Naive thymus-derived CD4-positive, alpha-beta T cell (primary cell): Measurements from ENCODE around the gene IP6K1. TPM values are rescaled to one million over a fixed set of nuclear protein-coding genes. Genes with fewer than 3 reads are reported as not detected.
A peak's percentile ranks its signal among the peaks of the same experiment; 100 is the strongest.

Source experiments
- ATAC-seq: fragments of 150-1000 bp; cut with Tn5 transposase; 2 replicates; pipeline ENCODE4 v1.10.0; 2021; ENCODE audit warnings: mild to moderate bottlenecking, moderate library complexity
- CTCF ChIA-PET: fragments of 350-600 bp; sonication (Branson Sonifier 250); formaldehyde crosslinking; loops from one replicate; lab custom pipeline; 2021; ENCODE audit warnings: antibody characterized with exemption; lab: Charles Lee
- POLR2A ChIA-PET: fragments of 350-600 bp; sonication (Branson Sonifier 250); formaldehyde crosslinking; loops from one replicate; lab custom pipeline; 2021; ENCODE audit warnings: antibody characterized with exemption, inconsistent platforms; lab: Charles Lee
- DNase-seq, 9 donors: peaks; one replicate each; pipeline versions ENCODE4 v3.0.0 to v3.0.0-alpha.2; 2020 to 2022; ENCODE audit warnings: mixed read lengths in 1 of 9
- H3K27ac ChIP-seq: one replicate; pipeline ENCODE4 v1.7.0; 2013; ENCODE audit warnings: mild to moderate bottlenecking, low read depth, low read length, moderate library complexity
- H3K27me3 ChIP-seq, 2 donors: one replicate each; pipeline ENCODE4 v1.7.0; 2013; ENCODE audit warnings: low read length in 2 of 2, mild to moderate bottlenecking in 2 of 2, moderate library complexity in 2 of 2; ENCODE audit not compliant: control insufficient read depth in 2 of 2, insufficient read depth in 2 of 2
- H3K36me3 ChIP-seq, 3 experiments: 1 replicate in 2 of 3; 2 replicates in 1 of 3; pipeline ENCODE4 v1.7.0; 2013; ENCODE audit warnings: low read length in 3 of 3, mild to moderate bottlenecking in 3 of 3, moderate library complexity in 1 of 3; ENCODE audit not compliant: insufficient read depth in 3 of 3, control insufficient read depth in 2 of 3
- H3K4me1 ChIP-seq, 2 donors: one replicate each; pipeline ENCODE4 v1.7.0; 2013; ENCODE audit warnings: low read length in 2 of 2, mild to moderate bottlenecking in 2 of 2, moderate library complexity in 1 of 2; ENCODE audit not compliant: control insufficient read depth in 2 of 2, insufficient read depth in 2 of 2
- H3K4me3 ChIP-seq: 2 replicates; pipeline ENCODE4 v1.7.0; 2013; ENCODE audit warnings: mild to moderate bottlenecking, low read length
- H3K9me3 ChIP-seq, 3 experiments: 1 replicate in 2 of 3; 2 replicates in 1 of 3; pipeline ENCODE4 v1.7.0; 2013; ENCODE audit warnings: low read length in 3 of 3; ENCODE audit not compliant: control insufficient read depth in 2 of 3
- H3K27ac Mint-ChIP-seq, 9 donors: one replicate each; pipeline ENCODE4 v1.8.0; 2020 to 2022; ENCODE audit warnings: mixed read lengths in 9 of 9, mild to moderate bottlenecking in 8 of 9, moderate library complexity in 5 of 9, inconsistent platforms in 2 of 9
- H3K27me3 Mint-ChIP-seq, 5 donors: one replicate each; pipeline ENCODE4 v1.8.0; 2021 to 2022; ENCODE audit warnings: mixed read lengths in 5 of 5, mild to moderate bottlenecking in 1 of 5
- H3K36me3 Mint-ChIP-seq, 5 donors: one replicate each; pipeline ENCODE4 v1.8.0; 2020 to 2022; ENCODE audit warnings: mixed read lengths in 5 of 5, mild to moderate bottlenecking in 3 of 5, inconsistent platforms in 1 of 5
- H3K4me1 Mint-ChIP-seq, 7 donors: one replicate each; pipeline ENCODE4 v1.8.0; 2020 to 2022; ENCODE audit warnings: mixed read lengths in 7 of 7, mild to moderate bottlenecking in 3 of 7, inconsistent platforms in 1 of 7
- H3K4me3 Mint-ChIP-seq, 10 donors: one replicate each; pipeline ENCODE4 v1.8.0; 2020 to 2022; ENCODE audit warnings: mild to moderate bottlenecking in 10 of 10, mixed read lengths in 10 of 10, moderate library complexity in 6 of 10, inconsistent platforms in 2 of 10
- H3K9me3 Mint-ChIP-seq, 11 donors: one replicate each; pipeline ENCODE4 v1.8.0; 2020 to 2022; ENCODE audit warnings: mixed read lengths in 11 of 11, mild to moderate bottlenecking in 4 of 11, inconsistent platforms in 1 of 11, moderate library complexity in 1 of 11
- intact Hi-C, 2 donors: fragments of 100-400 bp; cut with micrococcal nuclease; formaldehyde crosslinking; loops; one replicate each; pipeline ENCODE4 v1.15.1; 2023
- polyA plus RNA-seq, 2 donors: library from polyadenylated mRNA; unstranded; fragments of 300-500 nt; fragmentation: Illumina TruSeq; gene quantifications; one replicate each; pipeline ENCODE4 v1.2.3, GENCODE V29; 2021
- total RNA-seq, 6 experiments: library from RNA in 5 of 6; stranded (reverse) in 5 of 6; gene quantifications; 1 replicate in 5 of 6; 2 replicates in 1 of 6; pipeline ENCODE4 v1.2.3 and lab custom pipeline; 2021 to 2026

Gene IP6K1
- total and polyA plus RNA-seq, 7 experiments from 2014 or later: 18.4 to 57.0 (median 45.4) TPM

- Histone ChIP-seq H3K9me3 (no peaks in the 10 kb centered on the region), H3K27me3 (no peaks in the 10 kb centered on the region), H3K4me1 (peaks cover 0 to 5% of the 10 kb centered on the region in 2 donors), H3K27ac (no peak overlapping the region), H3K36me3 (peaks cover 0 to 6% (median 0%) of the 10 kb centered on the region in 3 experiments), H3K4me3 (no peak overlapping the region)
- Mint-ChIP-seq H3K36me3 (no peaks in the 10 kb centered on the region), H3K27ac (peak overlapping the region in 6 of 9 donors; percentile 60 to 97 (median 82)), H3K4me1 (peaks cover 4 to 17% (median 13%) of the 10 kb centered on the region in 7 donors), H3K27me3 (peaks cover 0 to 6% (median 0%) of the 10 kb centered on the region in 5 donors), H3K4me3 (no peak overlapping the region), H3K9me3 (peaks cover 0 to 4% (median 0%) of the 10 kb centered on the region in 11 donors)
- ATAC-seq (no peak), DNase-seq (no peak)
- ChIA-PET CTCF (no interaction called here), POLR2A (no interaction called here)
- intact Hi-C loops: no loop called here
Observed at GRCh38 chr3:49790626-49791411, 4.5 kb upstream of the IP6K1 start.

- Histone ChIP-seq H3K9me3 (no peaks in the 10 kb centered on the region), H3K27ac (no peak overlapping the region), H3K4me1 (peaks cover 8 to 9% of the 10 kb centered on the region in 2 donors), H3K27me3 (no peaks in the 10 kb centered on the region), H3K4me3 (no peak overlapping the region), H3K36me3 (peaks cover 0 to 6% (median 0%) of the 10 kb centered on the region in 3 experiments)
- ChIA-PET CTCF (interaction anchor here (0.7 to 1.3 kb wide), 2 partner anchors 18 to 56 kb away, joined by 3 to 4 read pairs; no protein-coding TSS in a partner anchor), POLR2A (interaction anchor here (1.0 to 4.1 kb wide), 3 partner anchors 15 to 68 kb away, joined by 3 to 25 read pairs (median 3); partner anchors contain the start of gene INKA1)
- DNase-seq: no peak
- peaks cover 13 to 41% (median 32%) of the 10 kb centered on the region in 7 donors for H3K4me1 Mint-ChIP-seq
- H3K27ac Mint-ChIP-seq: peak overlapping the region in 2 of 9 donors; percentile 46 to 78
- intact Hi-C loops: loop anchor here (5.0 kb wide), 3 partner anchors 49 to 449 kb away; partner anchors contain the start of genes GNAI2 (in 1 of the 2) and USP4 (in 1 of the 2)
- H3K27me3 Mint-ChIP-seq: peaks cover 0 to 6% (median 0%) of the 10 kb centered on the region in 5 donors
- H3K4me3 Mint-ChIP-seq: peak overlapping the region in 1 of 10 donors; percentile 34
- peaks cover 0 to 12% (median 0%) of the 10 kb centered on the region in 5 donors for H3K36me3 Mint-ChIP-seq
- no peak for ATAC-seq
- peaks cover 0 to 4% (median 0%) of the 10 kb centered on the region in 11 donors for H3K9me3 Mint-ChIP-seq
Observed at GRCh38 chr3:49788056-49788455, 1.7 kb upstream of the IP6K1 start.

GRCh38 chr3:49787536-49787935, 1.2 kb upstream of the IP6K1 start:
- H3K4me1 Mint-ChIP-seq: peaks cover 13 to 43% (median 32%) of the 10 kb centered on the region in 7 donors
- peaks cover 9% of the 10 kb centered on the region in 2 donors for H3K4me1 ChIP-seq
- H3K4me3 Mint-ChIP-seq: peak overlapping the region in 8 of 10 donors; percentile 9 to 99 (median 94)
- H3K27me3 ChIP-seq: no peaks in the 10 kb centered on the region
- ChIA-PET POLR2A (interaction anchor here (0.5 to 4.1 kb wide), 6 partner anchors 15 to 1547 kb away, joined by 3 to 25 read pairs (median 3); partner anchors contain the start of genes GMPPB and INKA1), CTCF (interaction anchor here (0.7 to 2.1 kb wide), 4 partner anchors 15 to 57 kb away, joined by 3 to 10 read pairs (median 4); partner anchors contain the start of gene INKA1)
- intact Hi-C loops: loop anchor here (2.0 to 5.0 kb wide), 4 partner anchors 50 to 450 kb away; partner anchors contain the start of genes GNAI2 (in 1 of the 2), RBM5 (in 1 of the 2) and USP4 (in 1 of the 2)
- peaks cover 0 to 6% (median 0%) of the 10 kb centered on the region in 3 experiments for H3K36me3 ChIP-seq
- peaks cover 0 to 12% (median 0%) of the 10 kb centered on the region in 5 donors for H3K36me3 Mint-ChIP-seq
- DNase-seq (no peak), ATAC-seq (no peak)
- no peak overlapping the region for H3K4me3 ChIP-seq
- no peak overlapping the region for H3K27ac ChIP-seq
- peak overlapping the region in 8 of 9 donors; percentile 86 to 100 (median 99) for H3K27ac Mint-ChIP-seq
- peaks cover 0 to 4% (median 0%) of the 10 kb centered on the region in 11 donors for H3K9me3 Mint-ChIP-seq
- H3K9me3 ChIP-seq: no peaks in the 10 kb centered on the region
- peaks cover 0 to 6% (median 0%) of the 10 kb centered on the region in 5 donors for H3K27me3 Mint-ChIP-seq

GRCh38 chr3:49787182-49787464, 781 bp upstream of the IP6K1 start:
- peaks cover 0 to 6% (median 0%) of the 10 kb centered on the region in 3 experiments for H3K36me3 ChIP-seq
- peak overlapping the region; percentile 95 for H3K27ac ChIP-seq
- H3K9me3 ChIP-seq: no peaks in the 10 kb centered on the region
- H3K27me3 ChIP-seq: no peaks in the 10 kb centered on the region
- H3K4me1 ChIP-seq: peaks cover 9 to 12% of the 10 kb centered on the region in 2 donors
- peaks cover 0 to 14% (median 0%) of the 10 kb centered on the region in 5 donors for H3K36me3 Mint-ChIP-seq
- H3K9me3 Mint-ChIP-seq: peaks cover 0 to 4% (median 0%) of the 10 kb centered on the region in 11 donors
- H3K4me3 ChIP-seq: peak overlapping the region; percentile 80
- peaks cover 0 to 6% (median 0%) of the 10 kb centered on the region in 5 donors for H3K27me3 Mint-ChIP-seq
- H3K4me1 Mint-ChIP-seq: peaks cover 13 to 47% (median 32%) of the 10 kb centered on the region in 7 donors
- intact Hi-C loops: loop anchor here (2.0 to 5.0 kb wide), 4 partner anchors 50 to 450 kb away; partner anchors contain the start of genes GNAI2 (in 1 of the 2), RBM5 (in 1 of the 2) and USP4 (in 1 of the 2)
- peak overlapping the region; percentile 91 to 99 (median 94) for H3K4me3 Mint-ChIP-seq
- DNase-seq (no peak), ATAC-seq (no peak)
- CTCF ChIA-PET: interaction anchor here (1.0 to 2.1 kb wide), 3 partner anchors 15 to 52 kb away, joined by 3 to 10 read pairs (median 5); partner anchors contain the start of gene INKA1
- POLR2A ChIA-PET: interaction anchor here (0.5 to 4.1 kb wide), 5 partner anchors 16 to 1547 kb away, joined by 3 to 25 read pairs (median 3); partner anchors contain the start of genes GMPPB and INKA1
- peak overlapping the region; percentile 96 to 100 (median 99) for H3K27ac Mint-ChIP-seq

- Histone ChIP-seq H3K9me3 (no peaks in the 10 kb centered on the region), H3K27ac (peak overlapping the region; percentile 95), H3K36me3 (peaks cover 0 to 12% (median 0%) of the 10 kb centered on the region in 3 experiments), H3K27me3 (no peaks in the 10 kb centered on the region), H3K4me3 (peak overlapping the region; percentile 80), H3K4me1 (peaks cover 12% of the 10 kb centered on the region in 2 donors)
- Mint-ChIP-seq H3K36me3 (peaks cover 0 to 16% (median 4%) of the 10 kb centered on the region in 5 donors), H3K9me3 (peaks cover 0 to 4% (median 0%) of the 10 kb centered on the region in 11 donors), H3K27ac (peak overlapping the region; percentile 82 to 100 (median 93)), H3K4me1 (peaks cover 21 to 56% (median 39%) of the 10 kb centered on the region in 7 donors), H3K4me3 (peak overlapping the region; percentile 91 to 99 (median 94)), H3K27me3 (peaks cover 0 to 6% (median 0%) of the 10 kb centered on the region in 5 donors)
- ChIA-PET CTCF (interaction anchor here (0.6 to 2.1 kb wide), 2 partner anchors 17 to 232 kb away, joined by 3 to 10 read pairs; partner anchors contain the start of gene INKA1), POLR2A (interaction anchor here (0.6 to 4.1 kb wide), 8 partner anchors 11 to 107 kb away, joined by 3 to 25 read pairs (median 4); partner anchors contain the start of genes AMIGO3, GMPPB and INKA1)
- ATAC-seq (peak; percentile 27), DNase-seq (peak in 4 of 9 donors; percentile 39 to 44 (median 40))
- intact Hi-C loops: loop anchor here (1.0 to 5.0 kb wide), 12 partner anchors 17 to 514 kb away; partner anchors contain the start of genes GMPPB (in 2 of the 2), AMIGO3 (in 1 of the 2), APEH (in 1 of the 2) and DAG1 (in 1 of the 2)
Observed at GRCh38 chr3:49785565-49786356, 581 bp downstream of the IP6K1 start.
